Neuronal stem cell (in vitro differentiated cells): Measurements from ENCODE around the gene UTP20. TPM values are rescaled to one million over a fixed set of nuclear protein-coding genes. Genes with fewer than 3 reads are reported as not detected.

Experiments
- small RNA-seq: library from polyadenylated mRNA; stranded (forward); fragments of <200 nt; extraction: miRNeasy Mini kit (QIAGEN cat#:217004); gene quantifications from one replicate; pipeline ENCODE3, GENCODE V24; 2013; ENCODE audit not compliant: insufficient read depth

Gene UTP20

Small RNA genes within 50 kb of the gene (small RNA-seq; reads per million reads assigned to genes)
- not detected for gene RNU6-1068P
- not detected for gene RPS27P23
